Measurements from ENCODE around the gene TMC5. TPM values are rescaled to one million over a fixed set of nuclear protein-coding genes. Genes with fewer than 3 reads are reported as not detected.
"Not testable (repeated sequence)": the region's sequence is repeated elsewhere in the genome, so short reads cannot be mapped to it uniquely, and the experiment has no call there.

Gene TMC5
- total RNA-seq, 1 experiment from 2014 or later: not detected

DNA sequence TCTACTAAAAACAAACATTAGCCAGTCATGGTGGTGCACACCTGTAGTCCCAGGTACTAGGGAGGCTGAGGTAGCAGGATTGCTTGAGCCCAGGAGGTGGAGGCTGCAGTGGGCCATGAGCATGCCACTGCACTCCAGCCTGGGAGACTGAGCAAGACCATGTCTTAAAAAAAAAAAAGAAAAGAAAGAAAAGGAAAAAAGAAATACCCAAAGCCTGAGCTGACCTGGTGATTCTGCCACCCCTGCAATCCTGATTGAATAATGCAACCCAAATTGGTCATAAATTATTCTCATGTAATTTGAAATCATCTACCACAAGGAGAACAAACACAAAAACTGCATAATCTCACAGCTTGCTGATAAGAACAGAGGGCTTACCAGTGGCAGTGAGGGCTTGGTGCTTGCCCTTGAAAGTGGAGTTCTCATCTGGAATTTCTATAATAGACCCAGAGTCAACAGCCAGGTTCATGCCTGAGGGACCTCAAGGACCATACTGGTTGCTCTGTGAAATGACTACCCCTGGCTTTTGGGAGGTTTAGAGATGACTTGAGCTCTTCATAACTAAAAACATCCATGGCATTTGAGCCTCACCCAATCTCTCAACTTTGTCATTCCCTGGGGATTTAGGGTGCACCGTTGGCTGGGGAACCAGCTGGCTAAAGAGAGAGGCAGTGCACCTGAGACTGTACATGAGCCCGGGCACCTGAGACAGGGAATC is 35.4 kb upstream of the TMC5 start:
- H3K4me1 ChIP-seq (ENCODE audit: low read length): no peaks in the 10 kb centered on the region
- H3K27me3 ChIP-seq (ENCODE audit: low read length): no peaks in the 10 kb centered on the region
- H3K36me3 ChIP-seq (ENCODE audit: insufficient read depth, low read length): no peaks in the 10 kb centered on the region
- H3K9me3 ChIP-seq (ENCODE audit: low read length): no peaks in the 10 kb centered on the region
- H3K79me2 ChIP-seq (ENCODE audit: low read length): no peaks in the 10 kb centered on the region
- H3K9me2 ChIP-seq (replicated peaks; ENCODE audit: insufficient read depth, low read length): no peaks in the 10 kb centered on the region
- no peak for DNase-seq
- no peak overlapping the region for H2AFZ ChIP-seq (ENCODE audit: low read length)
- no peak overlapping the region for H3K27ac ChIP-seq (ENCODE audit: low read length)
- H4K20me1 ChIP-seq (ENCODE audit: insufficient read depth, low read depth, low read length): no peaks in the 10 kb centered on the region
- no peak overlapping the region for H3K4me3 ChIP-seq (ENCODE audit: low read length)
- H3K9ac ChIP-seq (ENCODE audit: low read length): no peak overlapping the region
- no peak overlapping the region for H3K4me2 ChIP-seq (ENCODE audit: low read depth, low read length, poor library complexity, severe bottlenecking)

DNA sequence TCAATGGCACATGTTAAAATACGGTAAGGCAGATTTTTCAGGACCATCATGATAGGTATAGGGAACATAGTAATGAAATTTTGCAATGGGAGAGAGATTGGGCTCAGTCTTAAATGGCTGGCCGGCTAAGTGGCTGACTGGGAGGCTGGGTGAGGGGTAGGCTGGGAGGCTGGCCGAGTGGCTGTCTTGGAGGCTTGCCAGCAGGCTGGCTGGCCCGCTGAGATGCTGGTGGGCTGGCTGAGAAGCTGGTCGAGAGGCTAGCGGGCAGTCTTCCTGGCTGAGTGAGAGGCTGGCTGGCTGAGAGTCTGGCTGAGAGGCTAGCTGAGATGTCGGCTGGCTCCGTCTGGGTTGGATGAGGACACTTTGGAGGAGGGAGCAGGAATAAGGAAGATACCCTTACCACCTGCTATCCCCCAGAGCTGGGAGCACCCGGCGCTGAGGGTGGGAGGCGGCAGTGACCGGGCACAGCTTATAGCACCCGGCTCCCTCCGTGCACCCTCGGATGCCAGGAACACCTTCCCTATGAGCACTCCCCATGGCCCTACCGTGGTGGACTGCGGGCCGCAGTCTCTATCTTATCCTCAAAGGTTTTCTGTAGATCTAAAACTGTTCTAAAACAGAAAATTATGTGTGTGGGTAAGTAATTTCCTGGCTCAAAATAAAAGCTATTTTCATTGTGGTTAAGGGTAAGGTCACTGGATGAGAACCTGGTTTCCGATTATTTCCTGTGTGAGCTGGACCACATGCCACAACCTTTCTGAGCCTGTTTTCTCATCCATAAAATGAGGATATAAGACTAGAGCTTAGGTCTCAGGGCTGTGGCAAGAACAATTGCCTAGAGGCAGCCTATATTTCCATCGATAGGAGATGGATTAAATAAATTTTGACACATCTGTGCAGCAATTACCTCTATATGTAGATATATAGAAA is 34.5 kb upstream of the TMC5 start:
- Histone ChIP-seq H3K9me3 (ENCODE audit: low read length) (no peaks in the 10 kb centered on the region), H2AFZ (ENCODE audit: low read length) (no peak overlapping the region), H3K79me2 (ENCODE audit: low read length) (no peaks in the 10 kb centered on the region), H3K4me2 (ENCODE audit: low read depth, low read length, poor library complexity, severe bottlenecking) (no peak overlapping the region), H4K20me1 (ENCODE audit: insufficient read depth, low read depth, low read length) (no peaks in the 10 kb centered on the region), H3K4me1 (ENCODE audit: low read length) (no peaks in the 10 kb centered on the region), H3K4me3 (ENCODE audit: low read length) (no peak overlapping the region), H3K9me2 (replicated peaks; ENCODE audit: insufficient read depth, low read length) (no peaks in the 10 kb centered on the region), H3K27ac (ENCODE audit: low read length) (no peak overlapping the region), H3K27me3 (ENCODE audit: low read length) (no peaks in the 10 kb centered on the region), H3K36me3 (ENCODE audit: insufficient read depth, low read length) (no peaks in the 10 kb centered on the region), H3K9ac (ENCODE audit: low read length) (no peak overlapping the region)
- DNase-seq: no peak

DNA sequence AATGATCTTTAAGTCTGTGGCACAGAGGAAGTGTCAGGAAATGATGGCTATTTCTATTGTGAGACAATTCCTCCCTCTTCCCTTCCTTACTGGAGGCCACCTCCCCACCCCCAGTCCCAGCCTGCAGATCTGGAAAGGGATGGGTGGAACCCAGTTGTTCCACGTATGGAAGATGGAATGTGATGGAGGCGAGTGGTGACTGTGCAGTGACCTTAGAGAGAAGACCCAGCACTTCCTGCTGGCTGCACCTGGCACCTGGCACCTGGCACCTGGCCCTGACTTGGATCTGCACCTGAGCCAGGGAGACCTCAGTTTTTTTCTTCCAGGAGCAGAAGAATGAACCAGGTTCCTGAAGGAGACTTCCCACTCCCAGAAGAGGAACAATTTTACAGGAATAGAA is 33.0 kb upstream of the TMC5 start:
- no peaks in the 10 kb centered on the region for H3K4me1 ChIP-seq (ENCODE audit: low read length)
- no peak overlapping the region for H2AFZ ChIP-seq (ENCODE audit: low read length)
- no peak for DNase-seq
- no peaks in the 10 kb centered on the region for H3K27me3 ChIP-seq (ENCODE audit: low read length)
- no peak overlapping the region for H3K9ac ChIP-seq (ENCODE audit: low read length)
- no peaks in the 10 kb centered on the region for H3K79me2 ChIP-seq (ENCODE audit: low read length)
- H3K9me3 ChIP-seq (ENCODE audit: low read length): no peaks in the 10 kb centered on the region
- H3K4me3 ChIP-seq (ENCODE audit: low read length): no peak overlapping the region
- H3K4me2 ChIP-seq (ENCODE audit: low read depth, low read length, poor library complexity, severe bottlenecking): no peak overlapping the region
- no peaks in the 10 kb centered on the region for H4K20me1 ChIP-seq (ENCODE audit: insufficient read depth, low read depth, low read length)
- H3K27ac ChIP-seq (ENCODE audit: low read length): no peak overlapping the region
- no peaks in the 10 kb centered on the region for H3K36me3 ChIP-seq (ENCODE audit: insufficient read depth, low read length)
- H3K9me2 ChIP-seq (replicated peaks; ENCODE audit: insufficient read depth, low read length): no peaks in the 10 kb centered on the region

DNA sequence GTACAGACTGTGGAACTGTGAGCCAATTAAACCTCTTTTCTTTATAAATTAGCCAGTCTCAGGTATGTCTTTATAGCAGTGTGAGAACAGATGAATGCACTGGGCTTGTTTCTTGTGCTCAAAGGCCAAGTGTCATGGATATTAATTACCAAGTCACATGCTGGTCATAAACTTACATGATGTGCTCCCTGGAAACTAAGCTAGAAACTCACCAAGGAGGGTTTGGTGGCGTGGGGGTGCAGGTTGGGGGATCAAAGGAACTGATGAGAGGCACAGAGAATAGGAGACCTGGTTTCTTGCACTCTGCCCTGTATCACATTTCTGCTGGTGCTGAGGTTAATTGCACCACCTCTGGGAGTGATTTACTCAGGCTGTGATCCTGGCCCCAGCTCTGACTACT is 31.2 kb upstream of the TMC5 start:
- Histone ChIP-seq H4K20me1 (ENCODE audit: insufficient read depth, low read depth, low read length) (no peaks in the 10 kb centered on the region), H3K27ac (ENCODE audit: low read length) (no peak overlapping the region), H3K9me3 (ENCODE audit: low read length) (no peaks in the 10 kb centered on the region), H3K36me3 (ENCODE audit: insufficient read depth, low read length) (no peaks in the 10 kb centered on the region), H3K27me3 (ENCODE audit: low read length) (no peaks in the 10 kb centered on the region), H3K79me2 (ENCODE audit: low read length) (no peaks in the 10 kb centered on the region), H3K4me1 (ENCODE audit: low read length) (no peaks in the 10 kb centered on the region), H3K9ac (ENCODE audit: low read length) (no peak overlapping the region), H2AFZ (ENCODE audit: low read length) (no peak overlapping the region), H3K4me2 (ENCODE audit: low read depth, low read length, poor library complexity, severe bottlenecking) (no peak overlapping the region), H3K9me2 (replicated peaks; ENCODE audit: insufficient read depth, low read length) (no peaks in the 10 kb centered on the region), H3K4me3 (ENCODE audit: low read length) (no peak overlapping the region)
- no peak for DNase-seq

DNA sequence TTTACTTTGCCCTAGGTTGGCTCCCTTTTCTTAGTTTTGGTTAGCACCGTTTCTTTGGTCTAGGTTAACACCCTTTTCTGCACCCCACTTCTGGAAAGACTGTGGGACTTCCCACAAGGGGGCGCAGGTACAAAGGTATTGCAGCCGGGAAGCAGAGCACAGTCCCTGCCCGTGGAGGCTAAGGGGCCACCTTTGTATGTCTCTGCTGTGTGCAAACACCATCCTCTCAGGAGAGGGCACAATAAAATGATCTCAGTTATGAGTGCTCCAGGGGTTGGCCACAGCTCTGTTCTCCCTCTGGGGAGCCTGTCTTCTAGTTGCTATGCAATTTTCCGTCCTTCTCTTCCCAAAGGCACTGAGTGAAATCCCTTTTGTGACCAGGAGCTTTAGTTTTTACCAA is 28.4 kb upstream of the TMC5 start:
- no peak overlapping the region for H3K27ac ChIP-seq (ENCODE audit: low read length)
- no peaks in the 10 kb centered on the region for H3K9me2 ChIP-seq (replicated peaks; ENCODE audit: insufficient read depth, low read length)
- H3K27me3 ChIP-seq (ENCODE audit: low read length): no peaks in the 10 kb centered on the region
- no peaks in the 10 kb centered on the region for H3K79me2 ChIP-seq (ENCODE audit: low read length)
- no peak overlapping the region for H3K4me2 ChIP-seq (ENCODE audit: low read depth, low read length, poor library complexity, severe bottlenecking)
- no peak overlapping the region for H3K9ac ChIP-seq (ENCODE audit: low read length)
- no peak overlapping the region for H2AFZ ChIP-seq (ENCODE audit: low read length)
- DNase-seq: peak; percentile 88
- H3K36me3 ChIP-seq (ENCODE audit: insufficient read depth, low read length): no peaks in the 10 kb centered on the region
- H4K20me1 ChIP-seq (ENCODE audit: insufficient read depth, low read depth, low read length): no peaks in the 10 kb centered on the region
- H3K4me3 ChIP-seq (ENCODE audit: low read length): no peak overlapping the region
- H3K4me1 ChIP-seq (ENCODE audit: low read length): no peaks in the 10 kb centered on the region
- no peaks in the 10 kb centered on the region for H3K9me3 ChIP-seq (ENCODE audit: low read length)

DNA sequence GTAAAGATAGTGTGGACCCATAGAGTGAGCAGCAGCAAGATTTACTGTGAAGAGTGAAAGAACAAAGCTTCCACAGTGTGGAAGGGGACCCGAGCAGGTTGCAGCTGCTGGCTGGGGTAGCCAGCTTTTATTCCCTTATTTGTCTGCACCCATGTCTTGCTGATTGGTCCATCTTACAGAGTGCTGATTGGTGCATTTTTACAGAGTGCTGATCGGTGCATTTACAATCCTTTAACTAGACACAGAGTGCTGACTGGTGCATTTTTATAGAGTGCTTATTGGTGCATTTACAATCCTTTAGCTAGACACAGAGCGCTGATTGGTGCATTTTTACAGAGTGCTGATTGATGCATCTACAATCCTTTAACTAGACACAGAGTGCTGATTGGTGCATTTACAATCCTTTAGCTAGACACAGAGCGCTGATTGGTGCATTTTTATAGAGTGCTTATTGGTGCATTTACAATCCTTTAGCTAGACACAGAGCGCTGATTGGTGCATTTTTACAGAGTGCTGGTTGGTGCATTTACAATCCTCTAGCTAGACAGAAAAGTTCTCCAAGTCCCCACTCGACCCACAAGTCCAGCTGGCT is 26.4 kb upstream of the TMC5 start:
- H3K27ac ChIP-seq (ENCODE audit: low read length); H3K4me1 ChIP-seq (ENCODE audit: low read length); H3K27me3 ChIP-seq (ENCODE audit: low read length); H3K36me3 ChIP-seq (ENCODE audit: insufficient read depth, low read length); H3K9me2 ChIP-seq (replicated peaks; ENCODE audit: insufficient read depth, low read length); H3K4me3 ChIP-seq (ENCODE audit: low read length); H3K9me3 ChIP-seq (ENCODE audit: low read length); H4K20me1 ChIP-seq (ENCODE audit: insufficient read depth, low read depth, low read length); DNase-seq; H2AFZ ChIP-seq (ENCODE audit: low read length); H3K79me2 ChIP-seq (ENCODE audit: low read length); H3K9ac ChIP-seq (ENCODE audit: low read length); H3K4me2 ChIP-seq (ENCODE audit: low read depth, low read length, poor library complexity, severe bottlenecking): not testable (repeated sequence)

DNA sequence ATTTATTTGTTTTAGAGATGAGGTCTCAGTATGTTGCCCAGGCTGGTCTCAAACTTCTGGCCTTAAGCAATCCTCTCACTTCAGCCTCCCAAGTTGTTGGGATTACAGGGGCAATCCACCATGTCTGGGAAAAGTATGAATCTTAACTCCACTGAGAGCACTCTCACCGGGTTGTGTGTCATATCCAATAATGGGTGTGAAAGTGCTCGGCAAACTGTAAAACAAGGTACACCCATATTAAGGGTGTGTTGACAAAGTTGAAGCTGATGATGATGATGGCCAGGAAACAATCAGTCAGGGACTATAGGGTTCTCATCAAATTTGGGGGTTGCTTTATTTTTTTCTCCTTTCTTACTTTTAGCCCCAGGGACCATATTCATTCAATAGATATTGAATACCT is 25.3 kb upstream of the TMC5 start:
- H3K36me3 ChIP-seq (ENCODE audit: insufficient read depth, low read length): no peaks in the 10 kb centered on the region
- H3K27me3 ChIP-seq (ENCODE audit: low read length): no peaks in the 10 kb centered on the region
- no peak for DNase-seq
- peaks cover 7% of the 10 kb centered on the region for H3K4me1 ChIP-seq (ENCODE audit: low read length)
- H3K9ac ChIP-seq (ENCODE audit: low read length): no peak overlapping the region
- no peak overlapping the region for H2AFZ ChIP-seq (ENCODE audit: low read length)
- no peak overlapping the region for H3K4me2 ChIP-seq (ENCODE audit: low read depth, low read length, poor library complexity, severe bottlenecking)
- no peaks in the 10 kb centered on the region for H4K20me1 ChIP-seq (ENCODE audit: insufficient read depth, low read depth, low read length)
- no peak overlapping the region for H3K27ac ChIP-seq (ENCODE audit: low read length)
- no peaks in the 10 kb centered on the region for H3K9me2 ChIP-seq (replicated peaks; ENCODE audit: insufficient read depth, low read length)
- no peaks in the 10 kb centered on the region for H3K79me2 ChIP-seq (ENCODE audit: low read length)
- H3K4me3 ChIP-seq (ENCODE audit: low read length): no peak overlapping the region
- H3K9me3 ChIP-seq (ENCODE audit: low read length): no peaks in the 10 kb centered on the region
